ENCODE data around the gene ANXA5. TPM values are rescaled to one million over a fixed set of nuclear protein-coding genes. Genes with fewer than 3 reads are reported as not detected.

The ANXA5 gene
- total RNA-seq, 6 experiments from 2014 or later = 52.2 to 216 (median 97.8) TPM

- DNase-seq (no peak), ATAC-seq (no peak)
- Histone ChIP-seq H3K27ac (peak overlapping the region in 2 of 3 donors; percentile 7 to 31), H3K27me3 (no peaks in the 10 kb centered on the region), H3K36me3 (peaks cover 0 to 10% (median under 1%) of the 10 kb centered on the region in 4 donors), H3K4me3 (no peak overlapping the region), H3K4me1 (peaks cover 0 to 45% (median 6%) of the 10 kb centered on the region in 4 donors), H3K9me3 (no peaks in the 10 kb centered on the region)
- TF ChIP-seq, protein P1, sequence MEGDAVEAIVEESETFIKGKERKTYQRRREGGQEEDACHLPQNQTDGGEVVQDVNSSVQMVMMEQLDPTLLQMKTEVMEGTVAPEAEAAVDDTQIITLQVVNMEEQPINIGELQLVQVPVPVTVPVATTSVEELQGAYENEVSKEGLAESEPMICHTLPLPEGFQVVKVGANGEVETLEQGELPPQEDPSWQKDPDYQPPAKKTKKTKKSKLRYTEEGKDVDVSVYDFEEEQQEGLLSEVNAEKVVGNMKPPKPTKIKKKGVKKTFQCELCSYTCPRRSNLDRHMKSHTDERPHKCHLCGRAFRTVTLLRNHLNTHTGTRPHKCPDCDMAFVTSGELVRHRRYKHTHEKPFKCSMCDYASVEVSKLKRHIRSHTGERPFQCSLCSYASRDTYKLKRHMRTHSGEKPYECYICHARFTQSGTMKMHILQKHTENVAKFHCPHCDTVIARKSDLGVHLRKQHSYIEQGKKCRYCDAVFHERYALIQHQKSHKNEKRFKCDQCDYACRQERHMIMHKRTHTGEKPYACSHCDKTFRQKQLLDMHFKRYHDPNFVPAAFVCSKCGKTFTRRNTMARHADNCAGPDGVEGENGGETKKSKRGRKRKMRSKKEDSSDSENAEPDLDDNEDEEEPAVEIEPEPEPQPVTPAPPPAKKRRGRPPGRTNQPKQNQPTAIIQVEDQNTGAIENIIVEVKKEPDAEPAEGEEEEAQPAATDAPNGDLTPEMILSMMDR (IDR thresholded peaks at IDR 0.05) = no peak
- no peak for TF ChIP-seq POLR2A (IDR thresholded peaks at IDR 0.05)
- intact Hi-C loops (cut with DNase I) = no loop called here
- 73% methylated on average over 2 of the region's 2 CpGs for WGBS (ENCODE audit: insufficient coverage, low coverage, low lambda C conversion rate, missing lambda C conversion rate)
These were observed 6.8 kb downstream of the ANXA5 start for GRCh38 chr4:121690001-121690400.

DNA sequence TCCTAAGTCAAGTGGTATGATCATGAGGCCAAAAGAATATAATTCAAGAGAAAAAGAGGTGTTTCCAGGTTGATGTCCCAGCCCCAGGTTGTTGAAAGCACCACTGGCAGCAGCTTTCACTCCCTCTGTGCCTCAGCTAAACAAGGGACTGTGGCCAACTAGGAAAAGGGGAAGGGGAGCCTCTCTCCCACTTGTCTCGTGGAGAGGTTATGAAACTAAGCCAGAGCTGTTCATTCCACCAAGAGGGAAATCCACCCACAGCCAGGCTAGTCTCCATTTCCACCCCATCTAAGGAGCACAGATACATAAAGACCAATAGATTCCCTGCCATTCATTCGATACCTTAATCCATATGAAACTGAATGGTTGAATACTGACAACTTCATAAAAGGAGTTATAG is 8.1 kb downstream of the ANXA5 start:
- intact Hi-C loops (cut with DNase I) = no loop called here
- whole genome bisulfite sequencing (ENCODE audit: insufficient coverage, low coverage, low lambda C conversion rate, missing lambda C conversion rate) = 93% methylated on average over 2 of the region's 2 CpGs
- no peak for TF ChIP-seq POLR2A (IDR thresholded peaks at IDR 0.05)
- TF ChIP-seq, protein P1 (IDR thresholded peaks at IDR 0.05) = no peak
- Histone ChIP-seq H3K4me1 (peaks cover 0 to 43% (median 6%) of the 10 kb centered on the region in 4 donors), H3K27me3 (no peaks in the 10 kb centered on the region), H3K27ac (no peak overlapping the region), H3K36me3 (peaks cover 0 to 10% (median under 1%) of the 10 kb centered on the region in 4 donors), H3K9me3 (no peaks in the 10 kb centered on the region), H3K4me3 (no peak overlapping the region)
- ATAC-seq (peak in 2 of 4 donors; percentile 11 to 17), DNase-seq (no peak)

DNA sequence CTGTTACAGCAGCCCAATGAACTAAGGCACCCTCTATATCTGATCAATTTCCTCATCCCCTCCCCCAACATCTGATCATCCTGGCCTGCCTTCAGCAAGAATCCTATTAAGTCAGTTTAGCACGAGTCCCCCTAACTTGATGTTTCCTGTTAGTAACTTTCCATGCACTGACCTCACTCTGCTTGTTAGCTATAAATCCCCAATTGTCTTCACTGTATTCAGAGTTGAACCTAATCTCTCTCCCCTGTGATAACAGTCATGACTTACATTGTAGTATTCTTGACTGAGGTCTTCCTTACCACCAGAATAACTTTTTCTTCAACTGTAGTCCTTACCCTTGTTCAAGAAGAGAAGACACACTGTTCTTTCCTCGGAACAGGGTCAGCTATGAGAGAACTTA is 8.5 kb downstream of the ANXA5 start:
- DNase-seq (no peak), ATAC-seq (no peak)
- Histone ChIP-seq H3K4me3 (no peak overlapping the region), H3K9me3 (no peaks in the 10 kb centered on the region), H3K36me3 (peaks cover 0 to 13% (median under 1%) of the 10 kb centered on the region in 4 donors), H3K4me1 (peaks cover 0 to 38% (median 6%) of the 10 kb centered on the region in 4 donors), H3K27ac (no peak overlapping the region), H3K27me3 (no peaks in the 10 kb centered on the region)
- TF ChIP-seq, protein P1 (IDR thresholded peaks at IDR 0.05) = no peak
- no peak for TF ChIP-seq POLR2A (IDR thresholded peaks at IDR 0.05)
- intact Hi-C loops (cut with DNase I) = no loop called here
- WGBS (ENCODE audit: insufficient coverage, low coverage, low lambda C conversion rate, missing lambda C conversion rate) = 72% methylated on average over 2 of the region's 2 CpGs

- Histone ChIP-seq H3K27ac (no peak overlapping the region), H3K27me3 (no peaks in the 10 kb centered on the region), H3K4me3 (no peak overlapping the region), H3K4me1 (peaks cover 0 to 22% (median 5%) of the 10 kb centered on the region in 4 donors), H3K36me3 (peaks cover 0 to 33% (median 12%) of the 10 kb centered on the region in 4 donors), H3K9me3 (no peaks in the 10 kb centered on the region)
- TF ChIP-seq, protein P1 (IDR thresholded peaks at IDR 0.05) = no peak
- no peak for TF ChIP-seq POLR2A (IDR thresholded peaks at IDR 0.05)
- 84% methylated on average over 6 of the region's 6 CpGs for WGBS (ENCODE audit: insufficient coverage, low coverage, low lambda C conversion rate, missing lambda C conversion rate)
- ATAC-seq = no peak
- DNase-seq = no peak
- intact Hi-C loops (cut with DNase I) = no loop called here
These were observed 10.5 kb downstream of the ANXA5 start for GRCh38 chr4:121686255-121686654.

Data from right lobe of liver (tissue), 6 donors.